Daoy (cell line): ENCODE measurements around the gene RAD51B. TPM values are rescaled to one million over a fixed set of nuclear protein-coding genes. Genes with fewer than 3 reads are reported as not detected.
"Not testable (repeated sequence)": the region's sequence is repeated elsewhere in the genome, so short reads cannot be mapped to it uniquely, and the experiment has no call there.

Experiments
- DNase-seq: peaks from one replicate; pipeline ENCODE4 v3.0.0-alpha.2; 2015; ENCODE audit warnings: low read depth
- total RNA-seq: library from RNA; depleted of rRNA; stranded (reverse); fragments of >200 nt; shearing (Covaris generic); gene quantifications from 2 replicates; pipeline ENCODE4 v1.2.3, GENCODE V29; 2014

RAD51B gene
- total RNA-seq, 1 experiment from 2014 or later, result 15.8 TPM

GRCh38 chr14:68295316-68295816 is 475.8 kb downstream of the RAD51B start:
- DNase-seq, result peak; percentile 29

GRCh38 chr14:68297039-68297438 is 477.5 kb downstream of the RAD51B start:
- no peak for DNase-seq

DNA sequence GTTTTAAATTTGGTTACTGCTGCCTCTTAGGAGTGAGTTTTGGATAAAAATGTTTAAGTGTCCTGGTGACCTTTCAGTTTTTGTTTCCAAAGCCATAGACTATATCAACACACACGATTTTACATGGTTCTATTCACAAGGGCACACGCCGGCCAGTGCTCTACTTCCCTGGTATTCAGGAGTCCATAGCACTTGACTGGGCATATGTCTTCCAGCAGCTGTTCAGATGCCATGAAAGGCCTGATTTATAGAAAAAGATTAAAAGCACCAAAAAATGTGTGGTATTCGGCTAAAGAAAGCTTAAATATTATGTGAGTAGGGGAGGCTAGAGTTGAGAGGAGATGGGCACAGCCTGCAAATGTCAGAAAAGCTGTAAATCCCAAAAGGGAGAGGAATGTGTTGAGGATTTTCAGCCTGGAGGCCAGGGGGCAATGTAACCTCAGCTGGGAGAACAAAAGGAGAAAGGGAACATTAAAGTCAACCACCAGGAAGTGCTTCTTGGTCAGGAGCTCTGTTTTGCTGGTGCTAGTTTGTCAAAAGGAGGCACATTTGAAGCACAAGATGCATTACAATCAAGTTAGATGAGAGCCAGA is 478.4 kb downstream of the RAD51B start:
- peak; percentile 32 for DNase-seq

GRCh38 chr14:68300608-68301007 is 481.0 kb downstream of the RAD51B start:
- no peak for DNase-seq

DNA sequence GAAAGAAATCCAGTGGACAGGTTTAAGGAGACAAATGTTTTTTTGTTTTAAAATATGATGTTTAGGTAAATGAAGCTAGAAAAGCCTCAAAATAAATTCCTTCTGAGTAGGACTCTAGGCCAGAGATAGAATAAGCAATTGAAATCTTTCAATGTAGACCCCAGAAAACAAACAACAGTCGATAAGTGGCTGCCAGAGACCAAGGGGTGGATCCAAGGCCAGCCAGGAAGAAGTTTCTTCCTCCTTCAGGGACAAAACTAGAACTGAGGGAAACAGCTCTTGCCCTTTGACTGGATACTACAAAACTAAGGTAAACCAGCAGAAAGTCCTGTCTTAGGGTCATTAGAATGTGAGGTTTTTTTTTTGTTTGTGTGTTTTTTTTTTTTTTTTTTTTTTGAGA is 481.6 kb downstream of the RAD51B start:
- no peak for DNase-seq

DNA sequence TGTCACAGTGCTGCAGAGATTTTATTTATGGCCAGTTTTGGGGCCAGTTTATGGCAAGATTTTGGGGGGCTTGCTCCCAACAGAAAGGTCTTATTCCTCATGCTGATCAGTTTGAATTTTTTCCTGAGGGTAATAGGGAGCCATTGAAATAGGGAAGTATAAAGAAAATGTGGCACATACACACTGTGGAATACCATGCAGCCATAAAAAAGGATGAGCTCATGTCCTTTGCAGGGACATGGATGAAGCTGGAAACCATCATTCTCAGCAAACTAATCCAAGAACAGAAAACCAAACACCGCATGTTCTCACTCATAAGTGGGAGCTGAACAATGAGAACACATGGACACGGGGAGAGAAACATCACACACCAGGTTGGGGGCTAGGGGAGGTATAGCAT is 483.4 kb downstream of the RAD51B start:
- not testable (repeated sequence) for DNase-seq

- DNase-seq, result no peak
Observed at GRCh38 chr14:68305738-68306137, 486.2 kb downstream of the RAD51B start.

GRCh38 chr14:68306265-68306933 is 486.8 kb downstream of the RAD51B start:
- no peak for DNase-seq

GRCh38 chr14:68306934-68307789 is 487.6 kb downstream of the RAD51B start:
- peak; percentile 51 for DNase-seq

DNA sequence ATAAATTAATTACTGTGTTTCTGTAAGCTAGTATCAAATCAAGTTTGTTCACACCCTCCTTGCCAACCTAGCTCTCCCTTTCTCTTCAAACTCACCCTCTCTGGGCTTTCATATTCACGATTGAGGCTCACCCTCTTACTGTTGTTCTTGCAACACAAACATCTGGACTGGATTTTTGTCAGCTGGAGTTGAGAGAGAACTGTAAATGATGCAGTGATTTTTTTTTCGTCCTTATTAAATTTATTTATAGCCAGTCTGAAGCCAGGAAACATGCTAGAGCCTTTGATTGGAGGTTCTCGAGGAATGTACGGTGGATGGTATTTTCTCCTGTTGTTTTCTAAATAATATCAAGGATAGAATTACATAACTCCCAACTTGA is 488.2 kb downstream of the RAD51B start:
- DNase-seq, result peak; percentile 29

DNA sequence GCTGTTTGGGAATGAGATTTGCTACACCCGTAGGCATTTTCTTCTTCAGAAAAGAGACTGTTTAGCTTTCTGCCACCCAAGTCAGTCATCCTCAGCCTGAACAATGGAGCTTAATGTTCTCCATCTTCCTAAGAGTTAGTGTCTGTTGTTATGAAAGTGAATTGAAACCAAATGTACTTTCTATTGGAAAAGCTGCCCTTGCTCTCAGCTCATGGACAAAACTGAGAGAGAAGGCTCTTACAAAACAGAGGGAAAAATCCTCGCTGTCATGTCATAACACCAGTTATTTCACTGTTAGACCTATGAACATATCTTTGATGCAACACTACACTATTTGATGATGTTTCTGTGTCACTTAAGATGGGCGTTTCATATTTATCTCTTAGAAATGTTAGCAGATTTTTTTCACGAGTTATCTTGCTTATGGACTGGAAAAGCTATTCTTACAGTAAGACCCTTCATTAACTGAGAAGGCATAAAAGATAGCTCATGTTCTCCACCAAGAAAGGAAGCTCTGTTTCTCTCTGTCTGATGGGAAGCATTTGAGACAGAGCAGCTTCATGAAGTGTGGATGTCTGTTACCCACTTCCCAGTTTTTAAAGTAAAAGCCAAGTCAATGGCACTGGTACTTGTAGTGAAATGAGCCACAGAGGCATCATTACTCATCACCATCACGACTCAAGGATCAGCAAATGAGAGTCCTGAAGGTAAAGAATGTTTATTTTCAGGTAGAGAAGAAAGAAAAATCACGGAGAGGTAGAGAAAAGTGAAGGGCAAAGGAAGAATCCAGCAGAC is 489.3 kb downstream of the RAD51B start:
- peak; percentile 49 for DNase-seq

DNA sequence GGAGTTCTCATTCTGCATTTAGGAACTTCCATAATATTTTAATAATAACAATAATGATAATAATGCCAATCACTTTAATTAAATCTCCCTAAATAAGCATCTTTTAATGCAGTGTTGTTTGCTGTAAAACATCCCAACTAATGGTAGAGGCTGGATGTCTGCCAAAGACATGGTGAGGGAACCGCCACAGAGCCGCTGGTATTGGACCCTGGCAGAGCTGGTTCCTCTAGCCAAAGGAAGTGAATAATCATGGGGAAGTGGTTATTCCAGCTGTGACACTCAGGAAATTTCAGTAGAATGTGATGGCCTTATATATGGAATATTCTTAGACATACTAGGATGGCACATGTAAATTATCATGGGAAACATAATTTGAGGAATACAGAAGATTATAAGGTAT is 490.0 kb downstream of the RAD51B start:
- peak; percentile 82 for DNase-seq

DNA sequence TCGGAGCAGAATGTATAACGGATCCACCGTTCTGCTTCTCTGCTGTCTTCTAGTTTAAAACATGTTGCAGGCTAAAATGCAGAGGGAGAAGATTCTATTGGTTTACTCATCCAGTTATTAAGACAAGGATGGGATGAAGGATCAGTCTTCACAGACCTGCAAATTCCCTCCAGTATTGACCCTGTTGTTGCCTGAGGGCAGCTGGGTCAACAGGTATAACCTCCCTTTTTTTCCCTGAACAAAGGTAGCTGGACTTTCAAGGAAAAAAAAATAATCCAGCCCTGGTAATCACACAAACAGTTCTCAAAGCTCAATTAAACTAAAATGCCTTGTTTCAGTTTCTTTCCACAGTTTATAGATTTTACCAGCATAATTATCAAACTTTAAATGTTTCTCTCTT is 492.7 kb downstream of the RAD51B start:
- DNase-seq, result no peak

DNA sequence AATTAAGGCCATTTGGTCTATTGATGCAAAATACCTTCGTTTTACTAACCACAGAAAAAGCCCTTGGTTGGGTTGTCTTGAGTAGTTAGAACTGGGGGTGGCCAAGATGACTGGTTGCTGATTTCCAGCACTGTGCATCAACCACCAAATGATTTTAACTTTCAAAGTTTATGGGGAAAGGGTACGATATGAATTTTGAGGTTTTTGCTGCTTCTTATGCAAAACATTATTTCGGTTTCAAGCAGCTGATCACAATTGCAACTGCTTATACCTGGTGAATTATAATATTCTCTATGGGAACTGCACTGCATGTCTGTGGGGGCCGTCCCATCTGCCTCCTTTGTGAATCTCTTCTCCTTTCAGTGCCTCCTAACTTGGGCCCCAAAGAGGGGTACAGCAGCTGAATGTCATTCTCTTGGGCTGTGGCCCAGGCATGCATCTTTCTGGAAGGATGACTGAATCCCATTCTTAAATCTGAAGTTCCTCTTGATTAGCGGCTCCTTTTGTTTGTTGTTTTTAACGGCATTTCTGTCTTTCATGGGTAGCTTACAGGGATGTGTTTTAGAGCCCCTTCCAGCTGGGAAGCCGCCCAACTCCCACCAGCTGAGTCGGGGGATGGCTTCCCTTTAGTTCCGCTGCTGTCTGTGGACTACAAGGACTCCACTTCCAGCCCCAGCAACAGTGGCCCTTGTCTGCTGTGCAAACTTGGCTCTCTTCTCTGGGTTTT is 493.5 kb downstream of the RAD51B start:
- DNase-seq, result no peak

DNA sequence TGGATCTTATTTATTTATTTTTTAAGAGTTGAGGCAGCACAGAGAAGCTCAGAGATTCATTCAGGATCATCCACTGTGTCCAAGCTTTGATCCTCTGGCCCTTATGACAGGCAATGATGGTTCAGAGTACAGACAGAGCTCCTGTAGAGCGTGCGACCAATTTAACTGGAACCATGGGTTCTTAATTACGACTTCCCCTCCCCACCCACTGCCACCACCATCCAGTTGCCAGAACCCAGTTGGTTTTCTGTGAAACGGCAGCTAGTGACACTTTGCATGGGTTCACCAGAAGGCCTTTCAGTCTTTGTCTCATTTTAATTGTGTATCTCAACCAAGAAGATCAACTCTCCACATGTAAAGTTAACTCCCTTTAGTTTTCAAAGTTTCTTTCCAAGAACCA is 495.1 kb downstream of the RAD51B start:
- no peak for DNase-seq

DNA sequence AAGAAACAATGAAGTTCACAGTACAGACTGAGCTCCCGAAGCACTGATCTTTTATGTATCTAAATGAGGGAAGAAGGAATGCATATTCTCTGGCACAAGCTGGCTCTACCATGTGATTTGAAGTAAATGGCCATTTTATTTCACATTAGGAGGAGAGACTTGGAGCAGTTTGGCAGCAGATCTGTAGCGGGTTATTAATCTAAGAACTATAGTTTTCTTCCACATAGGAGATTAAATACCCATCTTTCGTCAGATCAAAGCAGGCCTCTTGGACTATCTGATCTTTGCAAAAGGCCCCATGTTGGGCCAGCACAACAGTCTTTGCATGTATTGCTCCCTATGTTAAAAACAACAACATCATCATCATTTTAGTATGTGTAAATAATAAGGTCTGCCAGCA is 495.5 kb downstream of the RAD51B start:
- DNase-seq, result no peak

GRCh38 chr14:68316078-68316868 is 496.7 kb downstream of the RAD51B start:
- no peak for DNase-seq

GRCh38 chr14:68317239-68317638 is 497.7 kb downstream of the RAD51B start:
- DNase-seq, result no peak

- DNase-seq, result no peak
Observed at GRCh38 chr14:68318828-68319227, 499.2 kb downstream of the RAD51B start.

DNA sequence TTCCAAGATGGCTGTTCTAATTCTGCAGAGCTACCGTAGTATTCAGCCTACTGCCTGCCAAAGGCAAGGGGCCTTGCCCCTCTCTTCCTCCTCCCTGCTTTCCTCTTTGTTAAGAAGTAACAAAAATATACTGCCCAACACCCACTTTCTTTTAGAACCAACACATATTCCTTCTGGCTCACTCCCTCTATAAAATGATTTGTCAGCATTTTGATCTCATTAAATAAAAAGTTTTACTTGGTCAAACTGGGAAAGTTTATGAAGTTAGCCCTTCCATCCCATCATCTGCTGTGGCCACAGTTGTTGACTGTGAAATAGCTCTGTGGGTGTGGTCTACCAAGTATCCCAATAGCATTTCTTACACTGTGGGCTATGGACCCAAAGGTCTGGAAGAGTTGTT is 500.9 kb downstream of the RAD51B start:
- no peak for DNase-seq
